GM12874 (cell line): ENCODE data around the gene RSU1.

Source experiments
- CTCF ChIP-seq: IDR thresholded peaks from 2 replicates; pipeline ENCODE4 v1.5.1; 2011; ENCODE audit warnings: low read depth, mild to moderate bottlenecking, control low read depth, low read length, moderate library complexity; ENCODE audit not compliant: insufficient read depth

Gene RSU1

GRCh38 chr10:16717622-16718395 is 99.4 kb downstream of the RSU1 start:
- TF ChIP-seq CTCF: no peak

- TF ChIP-seq CTCF: no peak
These were observed 101.2 kb downstream of the RSU1 start for GRCh38 chr10:16716051-16716450.

GRCh38 chr10:16713290-16713689 is 103.9 kb downstream of the RSU1 start:
- no peak for TF ChIP-seq CTCF

GRCh38 chr10:16712883-16713282 is 104.3 kb downstream of the RSU1 start:
- no peak for TF ChIP-seq CTCF

- no peak for TF ChIP-seq CTCF
These were observed 116.9 kb downstream of the RSU1 start for GRCh38 chr10:16700331-16700730.

- no peak for TF ChIP-seq CTCF
These were observed 117.7 kb downstream of the RSU1 start for GRCh38 chr10:16699435-16700057.

GRCh38 chr10:16698461-16698860 is 118.8 kb downstream of the RSU1 start:
- no peak for TF ChIP-seq CTCF
